BLaER1 treated with 17β-estradiol and CSF1 and Interleukin-3, amounts not matched to agents 10 nM and 100 nM (cell line): ENCODE data around the gene AKAP12.

Experiments
- H3K27ac ChIP-seq, 11 experiments: shearing (Covaris generic); formaldehyde crosslinking; 2 replicates each; pipeline ENCODE4 v1.8.1; 2022
- H3K27me3 ChIP-seq, 11 experiments: shearing (Covaris generic); formaldehyde crosslinking; 2 replicates each; pipeline ENCODE4 v1.8.1; 2022
- H3K36me3 ChIP-seq, 11 experiments: shearing (Covaris generic); formaldehyde crosslinking; 2 replicates each; pipeline ENCODE4 v1.8.1; 2022
- H3K4me1 ChIP-seq, 10 experiments: shearing (Covaris generic); formaldehyde crosslinking; 2 replicates each; pipeline ENCODE4 v1.8.1; 2022
- H3K4me2 ChIP-seq, 11 experiments: shearing (Covaris generic); formaldehyde crosslinking; 2 replicates each; pipeline ENCODE4 v1.8.1; 2022
- H3K4me3 ChIP-seq, 10 experiments: shearing (Covaris generic); formaldehyde crosslinking; 2 replicates each; pipeline ENCODE4 v1.8.1; 2022
- H3K9ac ChIP-seq, 11 experiments: shearing (Covaris generic); formaldehyde crosslinking; 2 replicates each; pipeline ENCODE4 v1.8.1; 2022
- H3K9me3 ChIP-seq, 11 experiments: shearing (Covaris generic); formaldehyde crosslinking; replicated peaks in 1 of 11; 2 replicates each; pipeline ENCODE4 v1.8.1; 2022
- H4K20me1 ChIP-seq, 11 experiments: shearing (Covaris generic); formaldehyde crosslinking; 2 replicates each; pipeline ENCODE4 v1.8.1; 2022
- Cebpa-rat ChIP-seq, 11 experiments: shearing (Covaris generic); IDR thresholded peaks; 2 replicates each; pipeline ENCODE4 v1.8.1; 2022

Gene AKAP12

DNA sequence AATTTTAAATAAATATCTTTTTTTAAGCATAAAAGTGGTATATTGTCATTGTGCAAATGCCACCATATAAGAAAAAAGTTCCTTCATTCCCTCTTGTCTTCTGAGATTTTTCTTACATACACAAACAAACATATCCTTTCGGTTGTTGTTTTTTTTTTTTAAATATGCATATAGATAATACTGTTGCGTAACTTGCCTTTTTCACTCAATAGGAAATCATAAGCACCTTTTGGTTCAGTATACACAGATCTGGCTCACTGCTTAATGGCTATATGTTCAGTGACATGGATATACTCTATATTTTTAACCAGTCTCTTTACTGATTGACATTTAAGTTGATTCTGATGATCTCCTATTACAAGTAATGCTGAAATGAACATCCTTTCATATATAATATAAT is 40.1 kb downstream of the AKAP12 start:
- no peaks in the 10 kb centered on the region for H3K27me3 ChIP-seq
- H4K20me1 ChIP-seq: peaks cover 0 to 100% (median 12%) of the 10 kb centered on the region in 11 experiments; a peak in 10 of 22 replicates
- peak overlapping the region in 7 of 11 experiments; percentile 30 to 89 (median 76); a peak in 11 of 22 replicates for H3K4me2 ChIP-seq
- no peaks in the 10 kb centered on the region for H3K9me3 ChIP-seq
- H3K36me3 ChIP-seq: peaks cover 0 to 23% (median 6%) of the 10 kb centered on the region in 11 experiments; a peak in 8 of 22 replicates
- H3K4me1 ChIP-seq: peaks cover 36 to 70% (median 60%) of the 10 kb centered on the region in 10 experiments
- no peak overlapping the region for H3K9ac ChIP-seq
- H3K4me3 ChIP-seq: no peak overlapping the region
- peak overlapping the region in 1 of 11 experiments; percentile 23; a peak in 1 of 22 replicates for H3K27ac ChIP-seq
- peak in 1 of 11 experiments; percentile 33; a peak in 1 of 22 replicates for TF ChIP-seq Cebpa-rat (IDR thresholded peaks at IDR 0.05)

GRCh38 chr6:151280859-151281258 is 41.1 kb downstream of the AKAP12 start:
- Histone ChIP-seq H3K4me1 (peaks cover 46 to 80% (median 69%) of the 10 kb centered on the region in 10 experiments), H3K4me3 (peak overlapping the region in 4 of 10 experiments; percentile 4 to 32 (median 14); a peak in 6 of 20 replicates), H3K4me2 (peak overlapping the region; percentile 64 to 89 (median 76)), H3K27me3 (no peaks in the 10 kb centered on the region), H3K9me3 (no peaks in the 10 kb centered on the region), H3K27ac (peak overlapping the region in 6 of 11 experiments; percentile 3 to 77 (median 38); a peak in 10 of 22 replicates), H3K36me3 (peaks cover 0 to 15% (median 0%) of the 10 kb centered on the region in 11 experiments; a peak in 5 of 22 replicates), H4K20me1 (peaks cover 0 to 100% (median 12%) of the 10 kb centered on the region in 11 experiments; a peak in 10 of 22 replicates), H3K9ac (peak overlapping the region in 6 of 11 experiments; percentile 11 to 34 (median 16); a peak in 8 of 22 replicates)
- no peak for TF ChIP-seq Cebpa-rat (IDR thresholded peaks at IDR 0.05)

- Histone ChIP-seq H3K4me3 (peak overlapping the region in 5 of 10 experiments; percentile 11 to 52 (median 39); a peak in 9 of 20 replicates), H4K20me1 (peaks cover 0 to 94% (median 21%) of the 10 kb centered on the region in 11 experiments; a peak in 13 of 22 replicates), H3K27ac (peak overlapping the region in 10 of 11 experiments; percentile 37 to 77 (median 61); a peak in 17 of 22 replicates), H3K36me3 (peaks cover 0 to 24% (median 9%) of the 10 kb centered on the region in 11 experiments; a peak in 13 of 22 replicates), H3K4me1 (peaks cover 57 to 91% (median 83%) of the 10 kb centered on the region in 10 experiments), H3K27me3 (peaks cover 0 to 9% (median 0%) of the 10 kb centered on the region in 11 experiments; a peak in 2 of 22 replicates), H3K4me2 (peak overlapping the region; percentile 71 to 89 (median 82)), H3K9me3 (no peaks in the 10 kb centered on the region), H3K9ac (peak overlapping the region in 4 of 11 experiments; percentile 16 to 46 (median 32); a peak in 3 of 22 replicates)
- no peak for TF ChIP-seq Cebpa-rat (IDR thresholded peaks at IDR 0.05)
Observed at GRCh38 chr6:151284012-151284411, 44.2 kb downstream of the AKAP12 start.

- H3K9me3 ChIP-seq: no peaks in the 10 kb centered on the region
- peaks cover 63 to 91% (median 86%) of the 10 kb centered on the region in 10 experiments for H3K4me1 ChIP-seq
- H3K27me3 ChIP-seq: peaks cover 0 to 9% (median 0%) of the 10 kb centered on the region in 11 experiments; a peak in 2 of 22 replicates
- H3K4me3 ChIP-seq: peak overlapping the region in 8 of 10 experiments; percentile 9 to 52 (median 38); a peak in 15 of 20 replicates
- H4K20me1 ChIP-seq: peaks cover 0 to 94% (median 23%) of the 10 kb centered on the region in 11 experiments; a peak in 15 of 22 replicates
- peak overlapping the region in 10 of 11 experiments; percentile 37 to 77 (median 61); a peak in 20 of 22 replicates for H3K27ac ChIP-seq
- H3K9ac ChIP-seq: peak overlapping the region; percentile 1 to 46 (median 28); a peak in 15 of 22 replicates
- H3K36me3 ChIP-seq: peaks cover 0 to 24% (median 9%) of the 10 kb centered on the region in 11 experiments; a peak in 13 of 22 replicates
- TF ChIP-seq Cebpa-rat (IDR thresholded peaks at IDR 0.05): no peak
- H3K4me2 ChIP-seq: peak overlapping the region; percentile 71 to 89 (median 82)
Observed at GRCh38 chr6:151284548-151285017, 44.8 kb downstream of the AKAP12 start.

DNA sequence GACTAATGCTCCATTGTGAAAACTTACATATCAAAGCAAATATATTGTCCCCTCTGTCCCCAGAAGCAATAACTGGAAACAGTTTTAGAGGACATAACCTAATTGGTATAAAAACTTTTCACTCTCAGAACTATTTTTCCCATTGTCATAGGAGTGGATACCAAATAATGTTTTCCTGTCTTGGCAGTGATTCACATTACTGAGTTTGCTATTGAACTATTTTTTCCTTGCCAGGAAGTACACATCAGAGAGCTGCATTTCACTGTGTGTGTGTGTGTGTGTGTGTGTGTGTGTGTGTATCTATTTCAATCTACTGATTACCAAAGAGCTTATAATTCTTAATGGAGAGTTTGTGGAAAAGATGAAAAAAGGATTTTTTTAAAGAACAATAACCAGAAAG is 45.4 kb downstream of the AKAP12 start:
- no peaks in the 10 kb centered on the region for H3K9me3 ChIP-seq
- peaks cover 0 to 25% (median 9%) of the 10 kb centered on the region in 11 experiments; a peak in 13 of 22 replicates for H3K36me3 ChIP-seq
- peak overlapping the region in 10 of 11 experiments; percentile 37 to 77 (median 61); a peak in 17 of 22 replicates for H3K27ac ChIP-seq
- peak overlapping the region in 7 of 10 experiments; percentile 9 to 52 (median 39); a peak in 9 of 20 replicates for H3K4me3 ChIP-seq
- TF ChIP-seq Cebpa-rat (IDR thresholded peaks at IDR 0.05): no peak
- peaks cover 0 to 14% (median 0%) of the 10 kb centered on the region in 11 experiments; a peak in 3 of 22 replicates for H3K27me3 ChIP-seq
- H3K4me1 ChIP-seq: peaks cover 68 to 91% (median 86%) of the 10 kb centered on the region in 10 experiments
- peaks cover 0 to 94% (median 28%) of the 10 kb centered on the region in 11 experiments; a peak in 16 of 22 replicates for H4K20me1 ChIP-seq
- peak overlapping the region in 9 of 11 experiments; percentile 1 to 46 (median 26); a peak in 11 of 22 replicates for H3K9ac ChIP-seq
- H3K4me2 ChIP-seq: peak overlapping the region; percentile 71 to 89 (median 82)

GRCh38 chr6:151286214-151286613 is 46.4 kb downstream of the AKAP12 start:
- H3K4me1 ChIP-seq: peaks cover 60 to 91% (median 86%) of the 10 kb centered on the region in 10 experiments
- peaks cover 0 to 31% (median 9%) of the 10 kb centered on the region in 11 experiments; a peak in 13 of 22 replicates for H3K36me3 ChIP-seq
- H3K9me3 ChIP-seq: no peaks in the 10 kb centered on the region
- H3K27ac ChIP-seq: no peak overlapping the region
- H4K20me1 ChIP-seq: peaks cover 0 to 94% (median 38%) of the 10 kb centered on the region in 11 experiments; a peak in 17 of 22 replicates
- peaks cover 0 to 21% (median 0%) of the 10 kb centered on the region in 11 experiments; a peak in 4 of 22 replicates for H3K27me3 ChIP-seq
- TF ChIP-seq Cebpa-rat (IDR thresholded peaks at IDR 0.05): no peak
- no peak overlapping the region for H3K9ac ChIP-seq
- H3K4me2 ChIP-seq: peak overlapping the region in 10 of 11 experiments; percentile 71 to 89 (median 80); a peak in 16 of 22 replicates
- no peak overlapping the region for H3K4me3 ChIP-seq

DNA sequence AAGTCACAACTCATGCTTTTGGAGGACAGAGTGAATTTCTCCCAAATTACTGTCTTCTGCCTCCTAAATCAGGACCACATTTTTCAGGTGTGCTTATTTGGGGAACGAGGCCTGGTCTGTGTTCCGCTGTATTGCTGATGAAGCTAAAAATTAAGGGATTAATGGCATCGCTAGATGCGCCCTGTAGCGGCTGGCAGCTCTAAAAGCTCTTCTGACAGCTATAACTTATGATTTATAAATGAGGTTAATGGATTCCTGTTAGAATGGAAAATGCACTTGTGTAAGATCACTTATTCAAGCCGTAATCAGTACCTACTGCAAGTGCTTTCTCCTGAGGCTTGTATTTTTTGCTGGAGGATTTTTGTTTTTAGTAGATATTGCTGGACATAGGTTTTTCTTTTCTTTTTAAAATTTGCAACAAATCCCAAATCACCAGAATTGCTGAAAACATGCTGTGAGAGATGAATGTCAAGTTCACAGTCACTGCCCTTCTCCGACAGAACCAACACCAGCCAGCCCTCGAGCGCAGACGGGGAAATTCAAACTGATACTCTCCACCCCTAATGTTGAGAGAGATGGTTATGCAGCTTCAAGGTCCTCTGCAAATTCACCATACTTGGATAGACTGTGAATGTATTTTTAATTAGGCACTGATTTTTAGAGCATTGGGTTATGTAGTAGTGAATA is 49.1 kb downstream of the AKAP12 start:
- peaks cover 0 to 39% (median 0%) of the 10 kb centered on the region in 11 experiments; a peak in 6 of 22 replicates for H3K27me3 ChIP-seq
- H3K4me2 ChIP-seq: peak overlapping the region; percentile 61 to 88 (median 74)
- H4K20me1 ChIP-seq: peaks cover 0 to 94% (median 50%) of the 10 kb centered on the region in 11 experiments; a peak in 17 of 22 replicates
- peak overlapping the region in 6 of 11 experiments; percentile 2 to 66 (median 38); a peak in 4 of 22 replicates for H3K27ac ChIP-seq
- H3K4me3 ChIP-seq: peak overlapping the region in 2 of 10 experiments; percentile 5 to 21; a peak in 2 of 20 replicates
- no peak for TF ChIP-seq Cebpa-rat (IDR thresholded peaks at IDR 0.05)
- peaks cover 0 to 49% (median 9%) of the 10 kb centered on the region in 11 experiments; a peak in 13 of 22 replicates for H3K36me3 ChIP-seq
- H3K9ac ChIP-seq: peak overlapping the region in 6 of 11 experiments; percentile 10 to 41 (median 22); a peak in 7 of 22 replicates
- H3K9me3 ChIP-seq: no peaks in the 10 kb centered on the region
- H3K4me1 ChIP-seq: peaks cover 44 to 90% (median 74%) of the 10 kb centered on the region in 10 experiments
